Measurements from ENCODE around the gene FER1L5.
A peak's percentile ranks its signal among the peaks of the same experiment; 100 is the strongest.

FER1L5 gene

GRCh38 chr2:96637385-96638143 lies 5.0 kb upstream of the FER1L5 start:
- peak overlapping the region; percentile 80 to 98 for H3K27ac ChIP-seq
- no peaks in the 10 kb centered on the region for H3K9me3 ChIP-seq
- intact Hi-C loops (cut with DNase I; ENCODE audit: low total_unique reads), result loop anchor here (5.0 to 10.0 kb wide), 3 partner anchors 103 to 327 kb away; partner anchors contain the start of genes ARID5A and CNNM4
- TF ChIP-seq CTCF (IDR thresholded peaks at IDR 0.05), result no peak
- peaks cover 0 to 50% (median 32%) of the 10 kb centered on the region in 4 donors for H3K4me1 ChIP-seq
- peak; percentile 86 to 93 for DNase-seq
- peaks cover 0 to 21% (median 15%) of the 10 kb centered on the region in 3 donors for H3K36me3 ChIP-seq
- H3K4me3 ChIP-seq, result peak overlapping the region; percentile 65 to 82
- peaks cover 0 to 3% of the 10 kb centered on the region in 2 donors for H3K27me3 ChIP-seq

- intact Hi-C loops (cut with DNase I; ENCODE audit: low total_unique reads), result loop anchor here (5.0 to 10.0 kb wide), 3 partner anchors 104 to 326 kb away; partner anchors contain the start of genes ARID5A and CNNM4
- Histone ChIP-seq H3K9me3 (no peaks in the 10 kb centered on the region), H3K27ac (peak within 1 kb of the TSS; percentile 80 to 98), H3K36me3 (peaks cover 0 to 14% (median 13%) of the 10 kb centered on the region in 3 donors), H3K4me3 (peak within 1 kb of the TSS; percentile 65 to 82), H3K27me3 (peaks cover 0 to 3% of the 10 kb centered on the region in 2 donors), H3K4me1 (peaks cover 0 to 41% (median 28%) of the 10 kb centered on the region in 4 donors)
- peak; percentile 84 to 93 for DNase-seq
- TF ChIP-seq CTCF (IDR thresholded peaks at IDR 0.05), result peak in 1 of 2 experiments; percentile 27
These were observed 4.1 kb upstream of the FER1L5 start, which contains the start of gene KANSL3 for GRCh38 chr2:96638144-96639121. KANSL3 (minus strand) TSS chr2:96638312; CDS start chr2:96637135, 1,177 bp downstream.

- DNase-seq, result no peak
- intact Hi-C loops (cut with DNase I; ENCODE audit: low total_unique reads), result no loop called here
These were observed 5.1 kb downstream of the FER1L5 start for GRCh38 chr2:96647681-96648080.

GRCh38 chr2:96648306-96648930 lies 5.9 kb downstream of the FER1L5 start:
- Histone ChIP-seq H3K4me1 (no peaks in the 10 kb centered on the region), H3K4me3 (no peak overlapping the region), H3K27ac (no peak overlapping the region), H3K9me3 (no peaks in the 10 kb centered on the region), H3K27me3 (no peaks in the 10 kb centered on the region), H3K36me3 (no peaks in the 10 kb centered on the region)
- intact Hi-C loops (cut with DNase I; ENCODE audit: low total_unique reads), result no loop called here
- no peak for TF ChIP-seq CTCF (IDR thresholded peaks at IDR 0.05)
- no peak for DNase-seq

More at GRCh38 chr2:96647681-96648080, 5.1 kb downstream of the FER1L5 start:
- H3K4me1 ChIP-seq, result no peaks in the 10 kb centered on the region
- no peaks in the 10 kb centered on the region for H3K36me3 ChIP-seq
- no peak for TF ChIP-seq CTCF (IDR thresholded peaks at IDR 0.05)
- no peaks in the 10 kb centered on the region for H3K27me3 ChIP-seq
- no peaks in the 10 kb centered on the region for H3K9me3 ChIP-seq
- H3K4me3 ChIP-seq, result no peak overlapping the region
- H3K27ac ChIP-seq, result no peak overlapping the region

GRCh38 chr2:96649342-96649741 lies 6.8 kb downstream of the FER1L5 start:
- TF ChIP-seq CTCF (IDR thresholded peaks at IDR 0.05), result no peak
- no peak overlapping the region for H3K27ac ChIP-seq
- intact Hi-C loops (cut with DNase I; ENCODE audit: low total_unique reads), result no loop called here

More at GRCh38 chr2:96649342-96649741, 6.8 kb downstream of the FER1L5 start:
- DNase-seq, result no peak
- Histone ChIP-seq H3K4me1 (no peaks in the 10 kb centered on the region), H3K4me3 (no peak overlapping the region), H3K9me3 (no peaks in the 10 kb centered on the region), H3K27me3 (no peaks in the 10 kb centered on the region), H3K36me3 (no peaks in the 10 kb centered on the region)

All from tibial artery (tissue), 4 donors.